H9 (cell line): ENCODE data around the gene DGCR2. TPM values are rescaled to one million over a fixed set of nuclear protein-coding genes. Genes with fewer than 3 reads are reported as not detected.

Source experiments
- DNase-seq: peaks from one replicate; pipeline ENCODE4 v3.0.0-alpha.2; 2017
- H2AFZ ChIP-seq: one replicate; pipeline ENCODE4 v1.6.1; 2013; ENCODE audit warnings: mild to moderate bottlenecking, low read length, control low read depth, moderate library complexity
- H2AK5ac ChIP-seq: 2 replicates; pipeline ENCODE4 v1.6.1; 2013; ENCODE audit warnings: low read length, control low read depth, mixed read lengths; ENCODE audit not compliant: insufficient read length
- H2BK120ac ChIP-seq: one replicate; pipeline ENCODE4 v1.6.1; 2013; ENCODE audit warnings: low read depth, mild to moderate bottlenecking, low read length, control low read depth, inconsistent platforms; ENCODE audit not compliant: poor library complexity, severe bottlenecking
- H2BK12ac ChIP-seq: 2 replicates; pipeline ENCODE4 v1.6.1; 2013; ENCODE audit warnings: low read length, control low read depth, mixed read lengths, low read depth; ENCODE audit not compliant: insufficient read length
- H2BK15ac ChIP-seq: 2 replicates; pipeline ENCODE4 v1.6.1; 2013; ENCODE audit warnings: low read depth, low read length, control low read depth
- H2BK20ac ChIP-seq: one replicate; pipeline ENCODE4 v1.6.1; 2013; ENCODE audit warnings: low read depth, mild to moderate bottlenecking, low read length, control low read depth, inconsistent platforms; ENCODE audit not compliant: poor library complexity, severe bottlenecking
- H2BK5ac ChIP-seq: 2 replicates; pipeline ENCODE4 v1.6.1; 2013; ENCODE audit warnings: low read length, control low read depth, mixed read lengths; ENCODE audit not compliant: insufficient read length
- H3K14ac ChIP-seq: 2 replicates; pipeline ENCODE4 v1.6.1; 2013; ENCODE audit warnings: low read length, control low read depth; ENCODE audit not compliant: insufficient read depth
- H3K18ac ChIP-seq: 2 replicates; pipeline ENCODE4 v1.6.1; 2013; ENCODE audit warnings: low read depth, mild to moderate bottlenecking, mixed read lengths, low read length, control low read depth; ENCODE audit not compliant: insufficient read length
- H3K23ac ChIP-seq: 2 replicates; pipeline ENCODE4 v1.6.1; 2013; ENCODE audit warnings: low read length, control low read depth, mixed read lengths, low read depth; ENCODE audit not compliant: insufficient read length
- H3K23me2 ChIP-seq: 2 replicates; pipeline ENCODE4 v1.6.1; 2013; ENCODE audit warnings: low read depth, mild to moderate bottlenecking, mixed read lengths, low read length, control low read depth; ENCODE audit not compliant: insufficient read length, poor library complexity, severe bottlenecking
- H3K27ac ChIP-seq: 2 replicates; pipeline ENCODE4 v1.5.1; 2013; ENCODE audit warnings: low read length, control low read depth, mixed read lengths, low read depth; ENCODE audit not compliant: insufficient read length
- H3K27me3 ChIP-seq: 2 replicates; pipeline ENCODE4 v1.6.1; 2013; ENCODE audit warnings: low read length, control low read depth, inconsistent platforms; ENCODE audit not compliant: insufficient read depth
- H3K4ac ChIP-seq: 2 replicates; pipeline ENCODE4 v1.6.1; 2013; ENCODE audit warnings: low read depth, mild to moderate bottlenecking, control low read depth, inconsistent platforms, low read length, moderate library complexity
- H3K4me1 ChIP-seq: 2 replicates; pipeline ENCODE4 v1.6.1; 2013; ENCODE audit warnings: low read length, control low read depth, inconsistent platforms; ENCODE audit not compliant: insufficient read depth
- H3K4me2 ChIP-seq: 2 replicates; pipeline ENCODE4 v1.6.1; 2013; ENCODE audit warnings: low read length, control low read depth, mixed read lengths; ENCODE audit not compliant: insufficient read length, insufficient read depth
- H3K56ac ChIP-seq: 2 replicates; pipeline ENCODE4 v1.6.1; 2013; ENCODE audit warnings: low read depth, mild to moderate bottlenecking, mixed read lengths, low read length, control low read depth; ENCODE audit not compliant: insufficient read length
- H3K79me1 ChIP-seq: 2 replicates; pipeline ENCODE4 v1.6.1; 2013; ENCODE audit warnings: low read depth, mild to moderate bottlenecking, moderate library complexity, low read length, control low read depth, inconsistent platforms; ENCODE audit not compliant: insufficient read depth, poor library complexity, severe bottlenecking
- H3K79me2 ChIP-seq: 2 replicates; pipeline ENCODE4 v1.6.1; 2013; ENCODE audit warnings: low read length, control low read depth, inconsistent platforms; ENCODE audit not compliant: insufficient read depth
- H3K9ac ChIP-seq: 2 replicates; pipeline ENCODE4 v1.6.1; 2013; ENCODE audit warnings: low read length, control low read depth, mixed read lengths; ENCODE audit not compliant: insufficient read length; ENCODE audit errors: extremely low read depth
- H3K9me3 ChIP-seq: one replicate; pipeline ENCODE4 v1.6.1; 2013; ENCODE audit warnings: low read depth, low read length, inconsistent platforms; ENCODE audit not compliant: control insufficient read depth
- H3T11ph ChIP-seq: one replicate; pipeline ENCODE4 v1.6.1; 2013; ENCODE audit warnings: mild to moderate bottlenecking, low read length, control low read depth, inconsistent platforms
- H4K20me1 ChIP-seq: one replicate; pipeline ENCODE4 v1.6.1; 2013; ENCODE audit not compliant: control insufficient read depth, insufficient read length, insufficient read depth
- H4K5ac ChIP-seq: 2 replicates; pipeline ENCODE4 v1.6.1; 2013; ENCODE audit warnings: low read depth, mild to moderate bottlenecking, mixed read lengths, low read length, control low read depth; ENCODE audit not compliant: insufficient read length
- H4K8ac ChIP-seq: replicated peaks from 2 replicates; pipeline ENCODE4 v1.6.1; 2013; ENCODE audit warnings: low read length, control low read depth, mixed read lengths, low read depth; ENCODE audit not compliant: insufficient read length
- H4K91ac ChIP-seq: 2 replicates; pipeline ENCODE4 v1.6.1; 2013; ENCODE audit warnings: low read depth, mild to moderate bottlenecking, moderate library complexity, mixed read lengths, low read length, control low read depth; ENCODE audit not compliant: insufficient read length
- H3K27ac Mint-ChIP-seq, 3 experiments: 2 replicates in 2 of 3; 3 replicates in 1 of 3; pipeline ENCODE4 v1.8.0; 2020 to 2021; ENCODE audit warnings: mixed read lengths in 3 of 3, mild to moderate bottlenecking in 1 of 3, moderate library complexity in 1 of 3
- H3K27me3 Mint-ChIP-seq: 2 replicates; pipeline ENCODE4 v1.8.0; 2021; ENCODE audit warnings: low read depth, mild to moderate bottlenecking, moderate library complexity, mixed read lengths
- H3K36me3 Mint-ChIP-seq, 3 experiments: 2 replicates in 2 of 3; 3 replicates in 1 of 3; pipeline ENCODE4 v1.8.0; 2020 to 2021; ENCODE audit warnings: low read depth in 3 of 3, mixed read lengths in 3 of 3; ENCODE audit not compliant: insufficient read depth in 1 of 3
- H3K4me1 Mint-ChIP-seq, 2 experiments: 2 replicates each; pipeline ENCODE4 v1.8.0; 2020; ENCODE audit warnings: mixed read lengths in 2 of 2
- H3K4me3 Mint-ChIP-seq, 2 experiments: 2 replicates in 1 of 2; 3 replicates in 1 of 2; pipeline ENCODE4 v1.8.0; 2020 to 2021; ENCODE audit warnings: mild to moderate bottlenecking in 2 of 2, mixed read lengths in 2 of 2, moderate library complexity in 1 of 2
- H3K9me3 Mint-ChIP-seq, 2 experiments: 2 replicates in 1 of 2; 3 replicates in 1 of 2; pipeline ENCODE4 v1.8.0; 2020; ENCODE audit warnings: mild to moderate bottlenecking in 2 of 2, mixed read lengths in 2 of 2, moderate library complexity in 1 of 2
- CTCF ChIP-seq: fragments of 200-600 bp; sonication (generic); conservative IDR thresholded peaks from 3 replicates; pipeline ENCODE4 v1.8.0; 2021; ENCODE audit warnings: antibody characterized with exemption, mild to moderate bottlenecking
- WGBS: extraction: QIAGEN DNeasy Blood & Tissue Kit; methylation state at CpG from one replicate; pipeline ENCODE4 v1.1.7; 2013; ENCODE audit warnings: missing lambda C conversion rate, low lambda C conversion rate, mixed read lengths; ENCODE audit not compliant: insufficient read length; ENCODE audit errors: extremely low coverage; 5-methylcytosine and 5-hydroxymethylcytosine counted together
- total RNA-seq: library from RNA; stranded (reverse); gene quantifications from 2 replicates; pipeline ENCODE4 v1.2.1, GENCODE V29; 2021

The DGCR2 gene
- total RNA-seq, 1 experiment from 2014 or later: 47.2 TPM

DNA sequence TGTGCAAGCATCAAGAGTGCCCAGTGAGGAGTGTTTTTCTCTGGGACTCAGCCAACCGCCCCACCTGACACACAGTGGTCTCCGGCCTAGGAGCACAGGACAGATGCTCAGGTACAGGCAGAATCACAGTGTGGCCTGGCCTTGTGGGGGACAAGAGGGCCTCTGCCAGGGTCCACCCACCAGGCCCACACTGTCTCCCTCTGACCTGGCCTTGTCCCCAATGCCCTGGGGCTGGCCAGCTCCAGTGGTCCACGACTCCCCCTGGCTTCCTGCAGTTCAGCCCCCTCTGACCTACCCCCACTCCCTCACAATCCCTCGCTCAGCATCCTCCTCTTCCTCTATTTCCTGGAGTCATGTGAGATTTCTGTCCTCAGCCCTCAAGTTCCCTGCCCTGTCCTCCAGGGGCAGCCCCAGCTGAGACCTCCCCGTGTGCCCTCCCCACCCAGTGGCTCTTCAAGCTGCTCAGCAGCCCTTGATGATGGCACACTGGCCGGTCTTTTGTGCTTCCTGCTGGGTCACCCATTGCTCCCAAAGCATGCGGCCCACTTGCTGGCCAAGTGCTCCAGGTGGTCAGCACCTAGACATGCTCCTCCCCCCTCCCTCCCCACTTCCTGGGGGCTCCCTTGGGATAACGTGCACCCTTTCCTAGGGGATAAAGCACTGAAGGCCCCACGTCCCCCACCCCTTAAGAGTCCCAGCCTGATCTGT lies 10.6 kb upstream of the DGCR2 start:
- Histone ChIP-seq H4K20me1 (no peaks in the 10 kb centered on the region), H3K18ac (no peak overlapping the region), H3T11ph (no peak overlapping the region), H3K27me3 (no peaks in the 10 kb centered on the region), H3K79me1 (no peaks in the 10 kb centered on the region), H4K91ac (no peak overlapping the region), H3K4ac (no peak overlapping the region), H3K56ac (no peak overlapping the region), H4K8ac (no peak overlapping the region), H2BK12ac (no peak overlapping the region), H3K9ac (no peak overlapping the region), H2BK5ac (no peak overlapping the region), H2AFZ (no peak overlapping the region), H3K79me2 (no peaks in the 10 kb centered on the region), H3K23me2 (no peaks in the 10 kb centered on the region), H2AK5ac (no peak overlapping the region), H3K9me3 (no peaks in the 10 kb centered on the region), H3K27ac (no peak overlapping the region), H3K23ac (no peak overlapping the region), H2BK120ac (no peak overlapping the region), H3K4me1 (no peaks in the 10 kb centered on the region), H4K5ac (no peak overlapping the region), H2BK20ac (no peak overlapping the region), H3K4me2 (no peak overlapping the region), H2BK15ac (no peak overlapping the region), H3K14ac (no peak overlapping the region)
- Mint-ChIP-seq H3K27me3 (no peaks in the 10 kb centered on the region; the same call in 1 of the 2 replicates), H3K4me3 (no peak overlapping the region), H3K4me1 (no peaks in the 10 kb centered on the region; a peak in 1 of 4 replicates), H3K9me3 (no peaks in the 10 kb centered on the region), H3K27ac (no peak overlapping the region), H3K36me3 (peaks cover 17 to 58% (median 39%) of the 10 kb centered on the region in 3 experiments)
- no CpG with 5 or more reads among the region's 9 CpGs for WGBS
- no peak for TF ChIP-seq CTCF
- DNase-seq: no peak
